ENCODE results near the gene PSMD2.

Gene PSMD2

GRCh38 chr3:184277366-184277765 is 21.7 kb upstream of the PSMD2 start:
- H3K4me3 ChIP-seq (ENCODE audit: low read depth, low read length) = no peak overlapping the region
- no peak for DNase-seq (ENCODE audit: low read depth)
- in situ Hi-C loops (cut with HindIII; ENCODE audit: low sequenced_read_pairs) = no loop called here
- no peak for TF ChIP-seq CTCF (IDR thresholded peaks at IDR 0.05; ENCODE audit: low read depth, low read length, missing control alignments)

- in situ Hi-C loops (cut with HindIII; ENCODE audit: low sequenced_read_pairs) = no loop called here
- TF ChIP-seq CTCF (IDR thresholded peaks at IDR 0.05; ENCODE audit: low read depth, low read length, missing control alignments) = no peak
- no peak for DNase-seq (ENCODE audit: low read depth)
- H3K4me3 ChIP-seq (ENCODE audit: low read depth, low read length) = no peak overlapping the region
Observed at GRCh38 chr3:184282941-184283340, 16.1 kb upstream of the PSMD2 start.

- in situ Hi-C loops (cut with HindIII; ENCODE audit: low sequenced_read_pairs) = no loop called here
- no peak overlapping the region for H3K4me3 ChIP-seq (ENCODE audit: low read depth, low read length)
- DNase-seq (ENCODE audit: low read depth) = no peak
- TF ChIP-seq CTCF (IDR thresholded peaks at IDR 0.05; ENCODE audit: low read depth, low read length, missing control alignments) = no peak
Observed at GRCh38 chr3:184283681-184284080, 15.4 kb upstream of the PSMD2 start.

- TF ChIP-seq CTCF (IDR thresholded peaks at IDR 0.05; ENCODE audit: low read depth, low read length, missing control alignments) = peak; percentile 38
- H3K4me3 ChIP-seq (ENCODE audit: low read depth, low read length) = no peak overlapping the region
- in situ Hi-C loops (cut with HindIII; ENCODE audit: low sequenced_read_pairs) = no loop called here
- peak; percentile 29 for DNase-seq (ENCODE audit: low read depth)
Observed at GRCh38 chr3:184284696-184285095, 14.3 kb upstream of the PSMD2 start.

- no peak for DNase-seq (ENCODE audit: low read depth)
- no peak overlapping the region for H3K4me3 ChIP-seq (ENCODE audit: low read depth, low read length)
- peak; percentile 73 for TF ChIP-seq CTCF (IDR thresholded peaks at IDR 0.05; ENCODE audit: low read depth, low read length, missing control alignments)
- in situ Hi-C loops (cut with HindIII; ENCODE audit: low sequenced_read_pairs) = no loop called here
Observed at GRCh38 chr3:184289426-184289938, 9.6 kb upstream of the PSMD2 start.

GRCh38 chr3:184290331-184290730 is 8.7 kb upstream of the PSMD2 start:
- in situ Hi-C loops (cut with HindIII; ENCODE audit: low sequenced_read_pairs) = no loop called here
- DNase-seq (ENCODE audit: low read depth) = no peak
- H3K4me3 ChIP-seq (ENCODE audit: low read depth, low read length) = no peak overlapping the region
- TF ChIP-seq CTCF (IDR thresholded peaks at IDR 0.05; ENCODE audit: low read depth, low read length, missing control alignments) = no peak
